GM12872 (cell line): ENCODE data around the gene LRP4.

ENCODE experiments used
- TF ChIP-seq, protein P1 (sequence below): IDR thresholded peaks from 3 replicates; pipeline ENCODE4 v1.5.1; 2011; ENCODE audit warnings: low read depth, mild to moderate bottlenecking, low read length, moderate library complexity; ENCODE audit not compliant: insufficient read depth

The LRP4 gene

GRCh38 chr11:46896719-46897406 lies 21.5 kb downstream of the LRP4 start:
- TF ChIP-seq, protein P1, sequence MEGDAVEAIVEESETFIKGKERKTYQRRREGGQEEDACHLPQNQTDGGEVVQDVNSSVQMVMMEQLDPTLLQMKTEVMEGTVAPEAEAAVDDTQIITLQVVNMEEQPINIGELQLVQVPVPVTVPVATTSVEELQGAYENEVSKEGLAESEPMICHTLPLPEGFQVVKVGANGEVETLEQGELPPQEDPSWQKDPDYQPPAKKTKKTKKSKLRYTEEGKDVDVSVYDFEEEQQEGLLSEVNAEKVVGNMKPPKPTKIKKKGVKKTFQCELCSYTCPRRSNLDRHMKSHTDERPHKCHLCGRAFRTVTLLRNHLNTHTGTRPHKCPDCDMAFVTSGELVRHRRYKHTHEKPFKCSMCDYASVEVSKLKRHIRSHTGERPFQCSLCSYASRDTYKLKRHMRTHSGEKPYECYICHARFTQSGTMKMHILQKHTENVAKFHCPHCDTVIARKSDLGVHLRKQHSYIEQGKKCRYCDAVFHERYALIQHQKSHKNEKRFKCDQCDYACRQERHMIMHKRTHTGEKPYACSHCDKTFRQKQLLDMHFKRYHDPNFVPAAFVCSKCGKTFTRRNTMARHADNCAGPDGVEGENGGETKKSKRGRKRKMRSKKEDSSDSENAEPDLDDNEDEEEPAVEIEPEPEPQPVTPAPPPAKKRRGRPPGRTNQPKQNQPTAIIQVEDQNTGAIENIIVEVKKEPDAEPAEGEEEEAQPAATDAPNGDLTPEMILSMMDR, result peak; percentile 42; the same call in 2 of the 3 replicates

- TF ChIP-seq, protein P1, result no peak
Observed at GRCh38 chr11:46895821-46896220, 22.5 kb downstream of the LRP4 start.

DNA sequence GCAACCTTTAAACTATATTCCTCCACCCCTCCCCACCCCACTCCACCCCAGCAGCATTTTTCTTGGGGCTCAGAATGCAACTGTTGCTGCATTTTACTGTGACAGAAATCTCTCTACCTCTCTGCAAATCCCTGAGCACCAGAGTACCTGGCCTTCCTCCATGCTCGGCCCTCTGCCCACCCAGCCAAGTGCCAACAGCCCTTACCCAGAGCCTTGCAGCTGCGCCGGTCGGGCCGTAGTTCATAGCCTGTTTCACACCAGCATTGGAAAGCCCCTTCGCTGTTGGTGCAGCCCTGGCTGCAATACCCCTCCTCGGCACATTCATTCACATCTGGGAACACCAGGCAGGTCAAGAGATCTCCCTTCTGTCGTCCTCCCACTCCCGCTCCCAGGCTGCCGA lies 23.4 kb downstream of the LRP4 start:
- TF ChIP-seq, protein P1, result no peak

DNA sequence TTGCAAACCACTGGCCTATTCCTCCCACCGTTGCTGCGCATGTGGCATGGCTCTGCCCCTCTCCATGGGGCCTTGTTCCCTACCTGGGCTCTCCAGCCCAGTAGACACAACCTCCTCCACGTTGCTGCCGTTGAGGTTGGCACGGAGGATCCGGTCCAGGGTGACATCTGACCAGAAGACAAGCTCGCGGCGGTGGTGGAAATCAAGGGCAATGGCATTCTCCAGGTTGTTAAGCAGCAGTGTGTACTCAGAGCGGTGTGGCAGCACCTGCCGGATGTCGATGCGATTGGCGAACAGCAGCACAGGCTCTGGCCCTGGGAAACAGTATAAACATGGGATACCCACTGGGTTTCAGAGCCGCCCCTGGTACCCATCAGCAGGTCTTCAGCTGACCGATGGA lies 23.8 kb downstream of the LRP4 start:
- TF ChIP-seq, protein P1, result no peak

- TF ChIP-seq, protein P1, result no peak
Observed at GRCh38 chr11:46892838-46893237, 25.5 kb downstream of the LRP4 start.

DNA sequence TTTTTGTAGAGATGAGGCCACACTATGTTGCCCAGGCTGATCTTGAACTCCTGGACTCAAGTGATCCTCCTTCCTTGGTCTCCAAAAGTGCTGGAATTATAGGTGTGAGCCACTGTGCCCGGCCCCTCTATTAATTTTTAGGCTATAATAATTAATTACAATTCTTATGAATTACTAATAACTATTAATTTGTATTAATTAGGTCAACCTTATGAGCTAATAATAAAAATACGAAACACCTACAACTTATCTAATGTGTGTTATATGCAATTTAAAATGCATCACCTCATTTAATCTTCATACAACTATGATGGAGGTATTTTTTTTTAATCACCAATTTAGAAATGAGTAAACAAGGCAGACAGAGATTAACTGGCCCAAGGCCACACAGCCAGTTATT lies 26.2 kb downstream of the LRP4 start:
- TF ChIP-seq, protein P1, result no peak

GRCh38 chr11:46890665-46891064 lies 27.7 kb downstream of the LRP4 start:
- TF ChIP-seq, protein P1, result no peak
